SK-N-SH (cell line): ENCODE results near the gene TMEM145. TPM values are rescaled to one million over a fixed set of nuclear protein-coding genes. Genes with fewer than 3 reads are reported as not detected.

Experiments
- CTCF ChIA-PET: fragments of 300-600, 350-600 bp; formaldehyde crosslinking; extraction: SDS; loops from one replicate; lab custom pipeline; 2021; lab: Yijun Ruan, JAX
- POLR2A ChIA-PET: fragments of 350-600 bp; sonication (Branson Sonifier 250); formaldehyde crosslinking; extraction: SDS; loops from one replicate; lab custom pipeline; 2020; ENCODE audit warnings: antibody characterized with exemption, inconsistent platforms; lab: Yijun Ruan, JAX
- DNase-seq: peaks from one replicate; pipeline ENCODE4 v3.0.0; 2012
- H2AFZ ChIP-seq: fragments of 200-600 bp; sonication (generic); 2 replicates; pipeline ENCODE4 v1.8.1; 2016; ENCODE audit warnings: antibody characterized with exemption, mild to moderate bottlenecking, low read depth
- H3F3A ChIP-seq: fragments of 200-600 bp; sonication (generic); replicated peaks from 2 replicates; pipeline ENCODE3; 2016; ENCODE audit warnings: antibody characterized with exemption, mild to moderate bottlenecking; ENCODE audit not compliant: insufficient read depth
- H3K27ac ChIP-seq, 2 experiments: fragments of 200-500 bp in 1 of 2; fragments of 200-600 bp in 1 of 2; sonication (Bioruptor generic) in 1 of 2; sonication (generic), shearing (Covaris generic) in 1 of 2; 2 replicates each; pipeline versions ENCODE4 v1.5.1 to v1.6.1; 2014 to 2016; ENCODE audit warnings: low read depth in 2 of 2, inconsistent platforms in 1 of 2, low read length in 1 of 2, mild to moderate bottlenecking in 1 of 2, mixed read lengths in 1 of 2
- H3K27me3 ChIP-seq: fragments of 200-600 bp; sonication (generic), shearing (Covaris generic); 2 replicates; pipeline ENCODE4 v1.6.1; 2016; ENCODE audit warnings: mixed run types; ENCODE audit not compliant: insufficient read depth
- H3K36me3 ChIP-seq, 2 experiments: fragments of 200-500 bp in 1 of 2; fragments of 200-600 bp in 1 of 2; sonication (Bioruptor generic) in 1 of 2; sonication (generic) in 1 of 2; replicated peaks in 1 of 2; 2 replicates each; pipeline versions ENCODE3 to v1.5.1; 2014 to 2016; ENCODE audit warnings: low read length in 1 of 2, mild to moderate bottlenecking in 1 of 2; ENCODE audit not compliant: insufficient read depth in 2 of 2, control insufficient read depth in 1 of 2
- H3K4me1 ChIP-seq, 2 experiments: fragments of 200-500 bp in 1 of 2; fragments of 200-600 bp in 1 of 2; sonication (Bioruptor generic) in 1 of 2; sonication (generic), shearing (Covaris generic) in 1 of 2; 2 replicates each; pipeline versions ENCODE4 v1.5.1 to v1.6.1; 2014 to 2016; ENCODE audit warnings: low read depth in 1 of 2, low read length in 1 of 2, mixed run types in 1 of 2; ENCODE audit not compliant: insufficient read depth in 2 of 2, control insufficient read depth in 1 of 2
- H3K4me2 ChIP-seq: fragments of 200-600 bp; sonication (generic), shearing (Covaris generic); 2 replicates; pipeline ENCODE4 v1.6.1; 2017; ENCODE audit warnings: mixed run types
- H3K4me3 ChIP-seq, 2 experiments: fragments of 200-500 bp in 1 of 2; fragments of 200-600 bp in 1 of 2; sonication (Bioruptor generic) in 1 of 2; sonication (generic), shearing (Covaris generic) in 1 of 2; 2 replicates each; pipeline versions ENCODE4 v1.5.1 to v1.8.1; 2014 to 2016; ENCODE audit warnings: low read depth in 2 of 2, inconsistent platforms in 1 of 2, low read length in 1 of 2, mild to moderate bottlenecking in 1 of 2, mixed read lengths in 1 of 2, moderate library complexity in 1 of 2
- H3K79me2 ChIP-seq: fragments of 200-600 bp; sonication (generic); 2 replicates; pipeline ENCODE4 v1.8.1; 2017; ENCODE audit warnings: mild to moderate bottlenecking; ENCODE audit not compliant: insufficient read depth
- H3K9ac ChIP-seq: fragments of 200-600 bp; sonication (generic); 2 replicates; pipeline ENCODE4 v1.6.1; 2017; ENCODE audit warnings: mixed run types
- H3K9me2 ChIP-seq: fragments of 200-600 bp; sonication (generic); 2 replicates; pipeline ENCODE4 v1.6.1; 2017; ENCODE audit warnings: mixed run types
- H3K9me3 ChIP-seq: fragments of 200-600 bp; sonication (generic); 2 replicates; pipeline ENCODE4 v1.6.1; 2017; ENCODE audit warnings: mixed run types, mild to moderate bottlenecking, moderate library complexity
- H4K20me1 ChIP-seq: fragments of 200-600 bp; sonication (generic); 2 replicates; pipeline ENCODE4 v1.6.1; 2017; ENCODE audit warnings: mild to moderate bottlenecking, mixed run types; ENCODE audit not compliant: insufficient read depth
- CHD2 ChIP-seq: fragments of 150-350 bp; IDR thresholded peaks from 2 replicates; pipeline ENCODE4 v1.6.1; 2018; ENCODE audit warnings: low read length; ENCODE audit not compliant: partially characterized antibody
- EZH2phosphoT487 ChIP-seq: fragments of 200-600 bp; sonication (generic); IDR thresholded peaks from 2 replicates; pipeline ENCODE4 v1.6.1; 2017; ENCODE audit warnings: low read depth, mixed run types, mild to moderate bottlenecking, antibody characterized with exemption, moderate library complexity, borderline replicate concordance
- FOSL2 ChIP-seq: IDR thresholded peaks from 2 replicates; pipeline ENCODE4 v1.4.0; 2012; ENCODE audit warnings: low read depth, mild to moderate bottlenecking, moderate library complexity, borderline replicate concordance
- GABPA ChIP-seq: IDR thresholded peaks from 2 replicates; pipeline ENCODE4 v1.4.0; 2012; ENCODE audit warnings: low read depth, mild to moderate bottlenecking
- GATA2 ChIP-seq: sonication (generic); formaldehyde crosslinking; IDR thresholded peaks from 2 replicates; pipeline ENCODE4 v1.5.0; 2020; ENCODE audit warnings: mild to moderate bottlenecking, missing genetic modification reagents
- JUND ChIP-seq: IDR thresholded peaks from 2 replicates; pipeline ENCODE4 v1.4.0; 2012
- MEF2A ChIP-seq: IDR thresholded peaks from 2 replicates; pipeline ENCODE4 v1.4.0; 2012; ENCODE audit warnings: low read depth, borderline replicate concordance
- NFIC ChIP-seq: IDR thresholded peaks from 2 replicates; pipeline ENCODE4 v1.4.0; 2012; ENCODE audit warnings: borderline replicate concordance
- NRF1 ChIP-seq: IDR thresholded peaks from 2 replicates; pipeline ENCODE4 v1.6.1; 2012; ENCODE audit warnings: low read depth, mild to moderate bottlenecking, low read length
- POLR2AphosphoS5 ChIP-seq: IDR thresholded peaks from 2 replicates; pipeline ENCODE4 v1.6.1; 2012; ENCODE audit warnings: low read depth, low read length
- RXRA ChIP-seq: IDR thresholded peaks from 2 replicates; pipeline ENCODE4 v1.4.0; 2012; ENCODE audit warnings: low read depth, mild to moderate bottlenecking, borderline replicate concordance
- SMC3 ChIP-seq: IDR thresholded peaks from 2 replicates; pipeline ENCODE4 v1.6.1; 2012; ENCODE audit warnings: low read depth, low read length, improper control_type of control experiment
- TAF1 ChIP-seq: IDR thresholded peaks from 2 replicates; pipeline ENCODE4 v1.6.1; 2012; ENCODE audit warnings: low read depth, mild to moderate bottlenecking, low read length, moderate library complexity, borderline replicate concordance
- TCF12 ChIP-seq: IDR thresholded peaks from 2 replicates; pipeline ENCODE4 v1.4.0; 2012
- USF1 ChIP-seq: IDR thresholded peaks from 2 replicates; pipeline ENCODE4 v1.4.0; 2012; ENCODE audit warnings: low read depth, borderline replicate concordance
- YY1 ChIP-seq: IDR thresholded peaks from 2 replicates; pipeline ENCODE4 v1.4.0; 2012; ENCODE audit warnings: low read depth, mild to moderate bottlenecking
- ZBTB33 ChIP-seq: IDR thresholded peaks from 2 replicates; pipeline ENCODE4 v1.4.0; 2012; ENCODE audit warnings: low read depth, borderline replicate concordance
- WGBS: methylation state at CpG from one replicate; pipeline ENCODE4 v1.1.6; 2017; ENCODE audit warnings: low lambda C conversion rate; 5-methylcytosine and 5-hydroxymethylcytosine counted together
- polyA plus RNA-seq, 3 experiments: library from polyadenylated mRNA; depleted of rRNA; stranded (reverse); fragments of >200 nt; gene quantifications; 2 replicates each; pipeline ENCODE4 v1.2.3, GENCODE V29; 2012

The TMEM145 gene
- polyA plus RNA-seq, 1 of the 3 experiments (the other 2 are of a cell fraction), result 2.0 TPM

- no peak for TF ChIP-seq RXRA
- TF ChIP-seq TCF12, result no peak
- TF ChIP-seq USF1, result no peak
These were observed 37.6 kb upstream of the TMEM145 start (continued) for GRCh38 chr19:42275517-42275916.

- TF ChIP-seq ZBTB33 (no peak), GATA2 (CRISPR knock-in tag) (no peak), SMC3 (no peak), NRF1 (no peak), TAF1 (no peak)
- Histone ChIP-seq H3K36me3 (peaks cover 13 to 39% of the 10 kb centered on the region in 2 experiments), H3K9me2 (no peaks in the 10 kb centered on the region), H3K4me3 (no peak overlapping the region), H3K79me2 (peaks cover 81% of the 10 kb centered on the region), H2AFZ (no peak overlapping the region), H3K9me3 (no peaks in the 10 kb centered on the region), H3K27me3 (no peaks in the 10 kb centered on the region), H3K4me2 (peak overlapping the region; percentile 33; the same call in 1 of the 2 replicates), H3K4me1 (peaks cover 35 to 57% of the 10 kb centered on the region in 2 experiments; a peak in 3 of 4 replicates), H3K27ac (peak overlapping the region; percentile 93 to 96; a peak in 3 of 4 replicates), H3F3A (peaks cover 33% of the 10 kb centered on the region), H4K20me1 (no peaks in the 10 kb centered on the region), H3K9ac (no peak overlapping the region)
- ChIA-PET POLR2A (no interaction called here), CTCF (interaction anchor here (7.1 kb wide), 1 partner anchor 30 kb away, joined by 205 read pairs; the partner anchor contains the start of gene GSK3A)
- WGBS, result 86% methylated on average over 3 of the region's 3 CpGs
- no peak for DNase-seq
These were observed 36.8 kb upstream of the TMEM145 start for GRCh38 chr19:42276284-42276683.

GRCh38 chr19:42276821-42277220, 36.3 kb upstream of the TMEM145 start:
- Histone ChIP-seq H3K9me2 (no peaks in the 10 kb centered on the region), H3F3A (peaks cover 39% of the 10 kb centered on the region), H3K9me3 (no peaks in the 10 kb centered on the region), H3K27me3 (no peaks in the 10 kb centered on the region), H2AFZ (no peak overlapping the region), H3K4me3 (no peak overlapping the region), H3K27ac (peak overlapping the region; percentile 93 to 96; a peak in 3 of 4 replicates), H4K20me1 (no peaks in the 10 kb centered on the region), H3K36me3 (peaks cover 13 to 38% of the 10 kb centered on the region in 2 experiments), H3K4me2 (0 out of 2 replicates have a peak overlapping the region, but pooled peaks have one; percentile 33), H3K79me2 (peaks cover 76% of the 10 kb centered on the region), H3K4me1 (peaks cover 37 to 57% of the 10 kb centered on the region in 2 experiments; a peak in 3 of 4 replicates), H3K9ac (no peak overlapping the region)
- no peak for DNase-seq
- ChIA-PET POLR2A (interaction anchor here (3.9 to 4.2 kb wide), 2 partner anchors 30 to 33 kb away, joined by 28 to 35 read pairs; partner anchors contain the start of gene GSK3A), CTCF (interaction anchor here (4.2 to 7.1 kb wide), 2 partner anchors 16 to 31 kb away, joined by 60 to 205 read pairs; partner anchors contain the start of gene GSK3A)
- 72% methylated on average over 2 of the region's 4 CpGs for WGBS
- no peak for TF ChIP-seq POLR2AphosphoS5
- no peak for TF ChIP-seq FOSL2
- TF ChIP-seq GABPA, result no peak
- TF ChIP-seq YY1, result no peak
- no peak for TF ChIP-seq JUND
- TF ChIP-seq NFIC, result no peak
- no peak for TF ChIP-seq EZH2phosphoT487
- TF ChIP-seq MEF2A, result no peak
- TF ChIP-seq SMC3, result no peak
- TF ChIP-seq CHD2, result no peak
